Panc1 (cell line): ENCODE measurements around the gene TTC23.

Experiments
- POLR2AphosphoS5 ChIP-seq: IDR thresholded peaks from 2 replicates; pipeline ENCODE4 v1.6.1; 2012; ENCODE audit warnings: mild to moderate bottlenecking, low read depth, low read length, moderate library complexity
- SIN3A ChIP-seq: IDR thresholded peaks from 2 replicates; pipeline ENCODE4 v1.6.1; 2012; ENCODE audit warnings: low read depth, mild to moderate bottlenecking, low read length, moderate library complexity, borderline replicate concordance; ENCODE audit not compliant: insufficient read depth
- TCF7L2 ChIP-seq: IDR thresholded peaks from 2 replicates; pipeline ENCODE4 v1.6.1; 2011; ENCODE audit warnings: mild to moderate bottlenecking, low read depth, low read length, inconsistent platforms
- TF ChIP-seq, protein P1 (sequence below): fragments of 450-650 bp; IDR thresholded peaks from 2 replicates; pipeline ENCODE4 v1.5.1; 2017; ENCODE audit warnings: mild to moderate bottlenecking
- TF ChIP-seq, protein P2 (sequence below), 2 experiments: IDR thresholded peaks; 2 replicates each; pipeline ENCODE4 v1.6.1; 2011 to 2012; ENCODE audit warnings: low read depth in 2 of 2, control low read depth in 1 of 2, low read length in 1 of 2, mild to moderate bottlenecking in 1 of 2, moderate library complexity in 1 of 2; ENCODE audit not compliant: insufficient read depth in 1 of 2

DNA sequence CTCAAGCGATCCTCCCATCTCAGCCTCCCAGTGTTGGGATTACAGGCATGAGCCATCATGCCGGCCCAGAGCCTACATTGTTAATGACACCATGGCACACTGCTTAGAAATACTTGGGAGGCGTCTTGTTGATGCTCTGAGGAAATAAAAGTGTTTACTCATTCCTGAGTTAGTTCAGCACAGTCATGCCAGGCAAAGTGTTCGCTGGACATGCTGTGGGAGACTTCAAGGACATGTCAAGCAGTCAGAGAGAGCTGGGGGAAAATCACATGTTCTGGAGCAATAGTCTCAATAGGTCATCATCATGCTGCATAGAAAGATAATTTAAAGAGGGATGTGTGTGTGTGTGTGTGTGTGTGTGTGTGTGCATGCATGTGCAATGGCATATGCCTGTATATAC is 37.5 kb downstream of the TTC23 start:
- TF ChIP-seq, protein P1, sequence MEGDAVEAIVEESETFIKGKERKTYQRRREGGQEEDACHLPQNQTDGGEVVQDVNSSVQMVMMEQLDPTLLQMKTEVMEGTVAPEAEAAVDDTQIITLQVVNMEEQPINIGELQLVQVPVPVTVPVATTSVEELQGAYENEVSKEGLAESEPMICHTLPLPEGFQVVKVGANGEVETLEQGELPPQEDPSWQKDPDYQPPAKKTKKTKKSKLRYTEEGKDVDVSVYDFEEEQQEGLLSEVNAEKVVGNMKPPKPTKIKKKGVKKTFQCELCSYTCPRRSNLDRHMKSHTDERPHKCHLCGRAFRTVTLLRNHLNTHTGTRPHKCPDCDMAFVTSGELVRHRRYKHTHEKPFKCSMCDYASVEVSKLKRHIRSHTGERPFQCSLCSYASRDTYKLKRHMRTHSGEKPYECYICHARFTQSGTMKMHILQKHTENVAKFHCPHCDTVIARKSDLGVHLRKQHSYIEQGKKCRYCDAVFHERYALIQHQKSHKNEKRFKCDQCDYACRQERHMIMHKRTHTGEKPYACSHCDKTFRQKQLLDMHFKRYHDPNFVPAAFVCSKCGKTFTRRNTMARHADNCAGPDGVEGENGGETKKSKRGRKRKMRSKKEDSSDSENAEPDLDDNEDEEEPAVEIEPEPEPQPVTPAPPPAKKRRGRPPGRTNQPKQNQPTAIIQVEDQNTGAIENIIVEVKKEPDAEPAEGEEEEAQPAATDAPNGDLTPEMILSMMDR = no peak
- TF ChIP-seq TCF7L2 (no peak), POLR2AphosphoS5 (no peak), SIN3A (no peak)
- TF ChIP-seq, protein P2, sequence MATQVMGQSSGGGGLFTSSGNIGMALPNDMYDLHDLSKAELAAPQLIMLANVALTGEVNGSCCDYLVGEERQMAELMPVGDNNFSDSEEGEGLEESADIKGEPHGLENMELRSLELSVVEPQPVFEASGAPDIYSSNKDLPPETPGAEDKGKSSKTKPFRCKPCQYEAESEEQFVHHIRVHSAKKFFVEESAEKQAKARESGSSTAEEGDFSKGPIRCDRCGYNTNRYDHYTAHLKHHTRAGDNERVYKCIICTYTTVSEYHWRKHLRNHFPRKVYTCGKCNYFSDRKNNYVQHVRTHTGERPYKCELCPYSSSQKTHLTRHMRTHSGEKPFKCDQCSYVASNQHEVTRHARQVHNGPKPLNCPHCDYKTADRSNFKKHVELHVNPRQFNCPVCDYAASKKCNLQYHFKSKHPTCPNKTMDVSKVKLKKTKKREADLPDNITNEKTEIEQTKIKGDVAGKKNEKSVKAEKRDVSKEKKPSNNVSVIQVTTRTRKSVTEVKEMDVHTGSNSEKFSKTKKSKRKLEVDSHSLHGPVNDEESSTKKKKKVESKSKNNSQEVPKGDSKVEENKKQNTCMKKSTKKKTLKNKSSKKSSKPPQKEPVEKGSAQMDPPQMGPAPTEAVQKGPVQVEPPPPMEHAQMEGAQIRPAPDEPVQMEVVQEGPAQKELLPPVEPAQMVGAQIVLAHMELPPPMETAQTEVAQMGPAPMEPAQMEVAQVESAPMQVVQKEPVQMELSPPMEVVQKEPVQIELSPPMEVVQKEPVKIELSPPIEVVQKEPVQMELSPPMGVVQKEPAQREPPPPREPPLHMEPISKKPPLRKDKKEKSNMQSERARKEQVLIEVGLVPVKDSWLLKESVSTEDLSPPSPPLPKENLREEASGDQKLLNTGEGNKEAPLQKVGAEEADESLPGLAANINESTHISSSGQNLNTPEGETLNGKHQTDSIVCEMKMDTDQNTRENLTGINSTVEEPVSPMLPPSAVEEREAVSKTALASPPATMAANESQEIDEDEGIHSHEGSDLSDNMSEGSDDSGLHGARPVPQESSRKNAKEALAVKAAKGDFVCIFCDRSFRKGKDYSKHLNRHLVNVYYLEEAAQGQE (IDR thresholded peaks at IDR 0.05; ENCODE audit: insufficient read depth in 1 of 2, low read depth in 2 of 2, low read length in 1 of 2) = no peak
